ENCODE results near the gene ACP4.

ACP4 gene

DNA sequence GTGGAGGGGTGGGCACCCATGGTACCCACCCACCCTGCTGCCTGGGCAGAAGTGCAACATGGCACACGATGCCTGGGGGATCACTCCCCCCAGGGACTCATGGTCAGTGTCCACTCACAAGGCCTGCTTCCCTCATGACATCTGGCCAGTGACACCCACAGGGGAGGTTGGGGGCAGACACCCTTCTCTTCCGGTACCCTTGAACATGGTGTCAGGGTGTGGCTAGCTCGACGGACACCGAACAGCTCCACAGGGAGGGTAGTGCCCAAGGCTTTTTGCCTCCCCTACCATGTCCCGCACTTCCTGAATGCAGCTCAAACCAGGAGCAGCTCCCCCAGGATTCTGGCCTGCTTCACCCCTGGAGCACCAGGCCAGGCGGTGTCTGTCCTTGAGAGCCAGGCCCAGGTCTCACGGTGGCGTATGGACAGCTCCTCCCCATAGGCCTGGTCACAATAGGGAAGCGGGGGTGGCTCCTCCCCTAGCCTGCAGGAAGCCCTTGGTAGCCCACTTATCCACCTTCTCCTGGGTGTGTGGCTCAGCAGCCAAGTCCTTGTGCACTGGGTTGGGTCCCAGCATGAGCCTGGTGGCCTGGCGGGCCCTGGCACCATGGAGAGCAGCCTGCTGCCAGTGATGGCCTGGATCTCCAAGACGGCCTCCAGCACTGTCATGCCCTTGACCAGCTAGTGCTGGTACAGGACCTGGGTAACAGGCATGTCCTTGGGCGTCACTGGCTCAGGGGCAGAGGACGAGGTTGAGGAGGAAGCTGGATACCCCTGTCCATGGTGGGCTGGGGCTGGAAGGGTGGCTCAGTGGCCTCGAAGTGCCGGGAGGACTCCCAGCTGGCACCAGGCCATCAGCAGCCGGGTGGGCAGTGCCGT, 7.8 kb downstream of the ACP4 start:
- peak overlapping the region; percentile 99 for H3K27ac ChIP-seq
- TF ChIP-seq, protein P1, sequence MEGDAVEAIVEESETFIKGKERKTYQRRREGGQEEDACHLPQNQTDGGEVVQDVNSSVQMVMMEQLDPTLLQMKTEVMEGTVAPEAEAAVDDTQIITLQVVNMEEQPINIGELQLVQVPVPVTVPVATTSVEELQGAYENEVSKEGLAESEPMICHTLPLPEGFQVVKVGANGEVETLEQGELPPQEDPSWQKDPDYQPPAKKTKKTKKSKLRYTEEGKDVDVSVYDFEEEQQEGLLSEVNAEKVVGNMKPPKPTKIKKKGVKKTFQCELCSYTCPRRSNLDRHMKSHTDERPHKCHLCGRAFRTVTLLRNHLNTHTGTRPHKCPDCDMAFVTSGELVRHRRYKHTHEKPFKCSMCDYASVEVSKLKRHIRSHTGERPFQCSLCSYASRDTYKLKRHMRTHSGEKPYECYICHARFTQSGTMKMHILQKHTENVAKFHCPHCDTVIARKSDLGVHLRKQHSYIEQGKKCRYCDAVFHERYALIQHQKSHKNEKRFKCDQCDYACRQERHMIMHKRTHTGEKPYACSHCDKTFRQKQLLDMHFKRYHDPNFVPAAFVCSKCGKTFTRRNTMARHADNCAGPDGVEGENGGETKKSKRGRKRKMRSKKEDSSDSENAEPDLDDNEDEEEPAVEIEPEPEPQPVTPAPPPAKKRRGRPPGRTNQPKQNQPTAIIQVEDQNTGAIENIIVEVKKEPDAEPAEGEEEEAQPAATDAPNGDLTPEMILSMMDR (conservative IDR thresholded peaks at IDR 0.05): no peak

DNA sequence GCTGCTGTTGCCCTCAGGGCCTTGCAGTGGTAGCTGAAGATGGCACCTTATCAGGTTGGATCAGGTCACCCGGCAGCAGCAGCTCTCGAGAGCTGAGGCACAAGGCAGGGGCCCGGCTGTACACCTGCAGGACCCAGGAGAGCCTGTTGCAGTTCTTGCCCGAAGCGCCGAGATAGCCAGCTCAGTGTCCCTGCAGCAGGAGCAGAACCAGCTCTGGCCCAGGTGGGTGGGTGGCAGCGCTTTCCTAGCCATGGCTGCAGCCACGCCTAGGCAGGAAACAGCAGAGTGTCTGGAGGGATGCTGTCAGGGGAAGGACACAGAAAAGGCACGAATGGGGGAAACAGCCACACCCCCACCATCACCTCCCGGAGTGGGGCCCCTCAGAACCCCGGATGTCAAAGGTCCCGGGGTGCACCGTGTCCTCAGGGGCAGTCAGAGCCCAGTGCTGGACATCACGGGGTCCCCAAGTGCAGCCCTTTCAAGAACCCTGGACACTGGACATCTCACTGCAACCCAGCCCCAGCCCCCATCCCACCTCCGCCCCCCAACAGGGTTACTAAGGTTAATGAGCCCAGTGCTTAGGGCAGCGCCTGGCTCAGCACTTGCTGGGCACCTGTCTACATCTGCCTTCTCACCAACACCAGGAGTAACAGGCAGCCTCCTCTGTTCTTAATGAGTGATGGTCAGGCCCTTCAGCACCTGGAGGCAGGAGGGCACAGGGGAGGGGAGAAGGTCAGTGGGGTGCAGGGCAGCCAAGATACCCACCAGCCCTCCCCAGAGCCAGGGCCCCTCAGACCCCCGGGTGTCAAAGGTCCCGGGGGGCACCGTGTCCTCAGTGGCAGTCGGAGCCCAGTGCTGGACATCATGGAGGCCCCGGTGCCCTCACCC, 8.7 kb downstream of the ACP4 start:
- H3K27ac ChIP-seq: peak overlapping the region; percentile 99
- TF ChIP-seq, protein P1 (conservative IDR thresholded peaks at IDR 0.05): no peak

DNA sequence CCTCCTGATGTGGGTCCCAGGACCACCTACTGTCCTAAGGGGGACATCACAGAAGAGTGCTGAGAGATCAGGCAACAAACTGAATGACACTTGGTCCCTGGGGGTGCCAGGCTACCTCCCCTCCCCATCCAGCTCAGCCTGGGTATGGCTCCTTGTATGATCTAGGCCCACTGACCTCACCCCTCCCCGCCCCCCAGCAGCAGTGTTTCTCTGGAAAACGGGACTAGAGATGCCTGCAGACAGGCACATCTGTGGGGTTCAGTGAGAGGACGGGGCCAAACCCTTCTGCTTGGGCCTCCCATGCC, 9.3 kb downstream of the ACP4 start:
- TF ChIP-seq, protein P1 (conservative IDR thresholded peaks at IDR 0.05): no peak
- peak overlapping the region; percentile 99 for H3K27ac ChIP-seq

DNA sequence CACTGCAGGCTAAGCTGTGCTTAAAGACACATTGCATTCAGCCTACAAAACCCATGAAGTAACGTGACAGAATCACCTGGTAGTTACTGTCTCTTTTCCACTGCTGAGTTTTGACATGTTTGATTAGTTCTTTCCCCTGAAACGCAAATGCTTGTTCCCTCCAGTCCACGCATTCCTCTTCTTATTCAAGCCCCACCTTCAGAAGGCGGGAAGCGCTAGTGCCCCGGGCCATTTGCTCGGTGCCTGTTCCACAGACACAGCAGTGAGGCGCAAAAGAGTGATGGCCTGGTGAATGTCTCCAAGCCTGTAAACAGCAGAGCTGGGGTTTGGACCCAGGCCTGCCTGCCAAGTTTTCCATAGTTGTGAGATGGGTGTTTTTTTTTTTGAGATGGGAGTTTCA, 10.9 kb downstream of the ACP4 start:
- TF ChIP-seq, protein P1 (conservative IDR thresholded peaks at IDR 0.05): no peak
- peak overlapping the region; percentile 99 for H3K27ac ChIP-seq

DNA sequence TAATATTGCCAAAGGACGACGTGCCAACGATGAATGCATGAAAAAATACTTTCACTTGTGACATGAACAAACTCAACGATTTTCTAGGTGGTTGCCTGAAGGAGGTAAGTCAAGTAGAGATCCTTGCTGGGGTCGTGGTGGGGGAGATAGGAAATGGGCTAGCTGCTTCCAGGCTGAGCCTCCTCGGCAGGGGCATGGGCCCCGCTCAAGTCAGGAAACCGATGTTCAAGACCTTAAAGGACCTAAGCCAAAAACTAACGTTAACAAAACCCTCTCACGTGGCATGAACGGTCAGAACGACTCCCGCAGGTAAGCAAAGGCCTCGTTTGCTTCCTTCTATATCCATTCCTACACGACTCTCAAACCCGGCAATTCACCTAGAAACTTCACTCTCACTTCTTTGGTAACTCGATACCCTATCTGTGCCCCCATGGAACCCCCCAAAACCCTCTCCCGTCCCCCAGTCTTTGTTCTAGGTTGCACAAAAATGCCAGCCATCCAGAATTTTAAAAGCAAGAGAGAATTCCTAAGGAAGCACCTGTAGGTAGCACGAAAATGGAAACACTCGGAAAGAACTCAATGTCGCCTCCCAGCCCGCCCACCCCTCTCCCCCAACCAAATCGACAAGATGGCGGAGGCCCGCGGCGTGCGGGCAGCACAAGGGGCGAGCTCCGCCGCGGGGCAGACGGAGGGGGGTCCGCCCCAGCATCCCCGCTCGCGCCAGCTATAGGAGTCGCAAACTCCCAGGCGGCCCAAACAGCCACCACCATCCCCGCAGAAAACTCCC, 13.6 kb downstream of the ACP4 start:
- TF ChIP-seq, protein P1 (conservative IDR thresholded peaks at IDR 0.05): no peak
- peak overlapping the region; percentile 99 for H3K27ac ChIP-seq

DNA sequence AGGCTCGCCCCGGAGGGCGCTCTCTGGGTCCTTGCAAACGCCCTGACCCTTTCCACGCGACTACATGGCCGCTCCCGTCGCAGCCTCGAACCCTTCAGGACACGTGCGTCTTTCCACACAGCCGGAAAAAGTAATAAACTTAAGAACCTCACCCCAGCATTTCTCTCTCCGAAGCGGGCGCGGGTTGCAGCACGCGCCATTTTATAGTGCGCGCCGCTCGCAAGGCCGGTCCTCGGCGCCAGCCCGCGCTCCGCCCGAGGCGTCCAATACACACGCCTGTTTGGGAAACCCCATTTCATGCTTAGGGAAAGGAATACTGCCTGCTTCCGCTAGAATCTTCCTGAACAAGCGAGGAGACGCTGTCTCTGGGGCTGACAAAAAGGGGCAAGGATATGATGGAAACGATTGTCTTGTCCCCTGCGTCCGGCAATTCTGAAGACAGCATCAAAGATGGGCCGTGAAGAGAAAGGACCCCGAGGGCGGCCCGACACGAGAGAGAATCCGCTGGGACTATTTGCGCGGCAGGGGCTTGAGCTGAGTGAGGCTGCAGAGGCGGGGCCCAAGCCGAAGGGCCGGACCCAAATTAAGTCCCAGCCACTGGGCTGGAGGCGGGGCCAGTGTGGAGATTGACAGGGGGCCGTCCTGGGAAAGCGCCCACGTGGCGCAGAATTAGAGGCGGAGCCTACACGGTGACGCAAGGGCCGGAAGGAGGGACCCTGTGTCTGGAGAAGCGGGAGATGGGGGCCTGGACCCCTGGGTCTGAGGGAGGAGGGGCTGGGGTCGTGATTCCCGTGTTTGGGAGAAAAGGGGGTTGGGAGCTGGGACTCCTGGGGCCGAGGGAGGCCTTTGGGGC, 14.4 kb downstream of the ACP4 start:
- TF ChIP-seq, protein P1 (conservative IDR thresholded peaks at IDR 0.05): no peak
- peak overlapping the region; percentile 99 for H3K27ac ChIP-seq
